ENCODE results near the gene PRDM2. TPM values are rescaled to one million over a fixed set of nuclear protein-coding genes. Genes with fewer than 3 reads are reported as not detected.
A peak's percentile ranks its signal among the peaks of the same experiment; 100 is the strongest.

PRDM2 gene
- total and polyA plus RNA-seq, 4 donors, result 16.1 to 52.0 (median 28.5) TPM

GRCh38 chr1:13748610-13749505 is 48.9 kb downstream of the PRDM2 start:
- Histone ChIP-seq H3K27ac (ENCODE audit: low read depth in 1 of 2, low read length in 1 of 2) (peak overlapping the region; percentile 97), H3K9me3 (ENCODE audit: control insufficient read depth in 4 of 4, insufficient read depth in 3 of 4, low read length in 3 of 4) (no peaks in the 10 kb centered on the region), H3K4me1 (ENCODE audit: control insufficient read depth in 5 of 5, insufficient read depth in 5 of 5, low read length in 5 of 5) (peaks cover 0 to 33% (median 11%) of the 10 kb centered on the region in 5 donors), H3K36me3 (ENCODE audit: control insufficient read depth in 4 of 4, insufficient read depth in 4 of 4, low read length in 4 of 4) (peaks cover 0 to 9% (median 4%) of the 10 kb centered on the region in 4 donors), H3K27me3 (ENCODE audit: control insufficient read depth in 3 of 3, insufficient read depth in 3 of 3, low read length in 2 of 3) (no peaks in the 10 kb centered on the region), H3K9ac (ENCODE audit: insufficient read depth in 1 of 2, low read length in 2 of 2) (peak overlapping the region in 1 of 2 donors; percentile 78), H3K4me3 (peak overlapping the region; percentile 27)
- 1% methylated on average over 80 to 83 of the region's 83 CpGs for WGBS, 2 donors
- TF ChIP-seq, protein P1, sequence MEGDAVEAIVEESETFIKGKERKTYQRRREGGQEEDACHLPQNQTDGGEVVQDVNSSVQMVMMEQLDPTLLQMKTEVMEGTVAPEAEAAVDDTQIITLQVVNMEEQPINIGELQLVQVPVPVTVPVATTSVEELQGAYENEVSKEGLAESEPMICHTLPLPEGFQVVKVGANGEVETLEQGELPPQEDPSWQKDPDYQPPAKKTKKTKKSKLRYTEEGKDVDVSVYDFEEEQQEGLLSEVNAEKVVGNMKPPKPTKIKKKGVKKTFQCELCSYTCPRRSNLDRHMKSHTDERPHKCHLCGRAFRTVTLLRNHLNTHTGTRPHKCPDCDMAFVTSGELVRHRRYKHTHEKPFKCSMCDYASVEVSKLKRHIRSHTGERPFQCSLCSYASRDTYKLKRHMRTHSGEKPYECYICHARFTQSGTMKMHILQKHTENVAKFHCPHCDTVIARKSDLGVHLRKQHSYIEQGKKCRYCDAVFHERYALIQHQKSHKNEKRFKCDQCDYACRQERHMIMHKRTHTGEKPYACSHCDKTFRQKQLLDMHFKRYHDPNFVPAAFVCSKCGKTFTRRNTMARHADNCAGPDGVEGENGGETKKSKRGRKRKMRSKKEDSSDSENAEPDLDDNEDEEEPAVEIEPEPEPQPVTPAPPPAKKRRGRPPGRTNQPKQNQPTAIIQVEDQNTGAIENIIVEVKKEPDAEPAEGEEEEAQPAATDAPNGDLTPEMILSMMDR (IDR thresholded peaks at IDR 0.05; ENCODE audit: control extremely low read depth, extremely low read depth), result no peak
- ATAC-seq (ENCODE audit: insufficient read depth, low FRiP score) (peak; percentile 94), DNase-seq (peak; percentile 98)

DNA sequence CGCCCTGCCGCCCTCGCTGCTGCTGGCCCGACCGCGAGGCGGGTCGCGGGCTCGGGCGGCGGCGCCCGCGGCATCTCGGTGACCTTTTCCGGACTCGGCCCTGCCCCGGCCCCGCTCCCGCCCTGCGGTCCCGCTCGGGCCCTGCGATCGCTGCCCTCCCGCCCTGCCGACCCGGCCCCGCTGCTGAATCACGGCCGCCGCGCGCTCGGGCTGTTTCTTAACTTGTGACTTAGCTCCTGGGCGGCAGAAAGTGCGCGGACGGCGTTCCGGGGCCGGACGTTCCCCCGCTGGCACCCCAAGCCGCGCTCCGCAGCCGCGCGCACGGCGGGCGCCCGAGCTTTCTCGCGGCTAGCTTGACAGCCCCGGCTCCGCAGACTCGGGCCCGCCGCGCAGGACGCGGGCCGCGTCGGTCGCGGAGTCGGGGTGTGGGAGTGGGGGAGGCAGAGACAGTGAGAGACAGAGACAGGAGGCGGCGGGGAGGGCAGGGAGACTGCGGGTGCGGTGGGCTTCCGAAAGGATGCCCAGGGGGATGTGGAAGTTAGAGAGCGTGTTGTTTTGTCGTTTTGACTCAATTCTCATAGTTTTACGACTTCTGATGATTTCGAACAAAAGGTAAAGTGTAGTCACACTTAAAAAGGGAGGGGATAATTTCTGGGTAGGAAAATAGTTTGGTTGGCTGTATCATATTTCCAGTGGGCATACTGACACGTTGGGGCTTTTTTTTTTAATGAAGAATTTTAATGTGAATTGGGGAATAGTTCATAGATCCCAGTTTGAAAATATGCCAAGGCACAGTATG is 49.8 kb downstream of the PRDM2 start:
- Histone ChIP-seq H3K4me3 (peak overlapping the region; percentile 85), H3K27ac (ENCODE audit: low read depth in 1 of 2, low read length in 1 of 2) (peak overlapping the region; percentile 97), H3K9ac (ENCODE audit: insufficient read depth in 1 of 2, low read length in 2 of 2) (peak overlapping the region; percentile 63 to 82), H3K9me3 (ENCODE audit: control insufficient read depth in 4 of 4, insufficient read depth in 3 of 4, low read length in 3 of 4) (no peaks in the 10 kb centered on the region), H3K27me3 (ENCODE audit: control insufficient read depth in 3 of 3, insufficient read depth in 3 of 3, low read length in 2 of 3) (no peaks in the 10 kb centered on the region), H3K4me1 (ENCODE audit: control insufficient read depth in 5 of 5, insufficient read depth in 5 of 5, low read length in 5 of 5) (peaks cover 0 to 33% (median 11%) of the 10 kb centered on the region in 5 donors), H3K36me3 (ENCODE audit: control insufficient read depth in 4 of 4, insufficient read depth in 4 of 4, low read length in 4 of 4) (peaks cover 2 to 6% (median 3%) of the 10 kb centered on the region in 4 donors)
- 0 to 1% methylated on average over 56 to 81 of the region's 81 CpGs for WGBS, 2 donors
- ATAC-seq (ENCODE audit: insufficient read depth, low FRiP score), result peak; percentile 56
- DNase-seq, result peak; percentile 58 to 68 (median 67)
- TF ChIP-seq, protein P1 (IDR thresholded peaks at IDR 0.05; ENCODE audit: control extremely low read depth, extremely low read depth), result no peak

DNA sequence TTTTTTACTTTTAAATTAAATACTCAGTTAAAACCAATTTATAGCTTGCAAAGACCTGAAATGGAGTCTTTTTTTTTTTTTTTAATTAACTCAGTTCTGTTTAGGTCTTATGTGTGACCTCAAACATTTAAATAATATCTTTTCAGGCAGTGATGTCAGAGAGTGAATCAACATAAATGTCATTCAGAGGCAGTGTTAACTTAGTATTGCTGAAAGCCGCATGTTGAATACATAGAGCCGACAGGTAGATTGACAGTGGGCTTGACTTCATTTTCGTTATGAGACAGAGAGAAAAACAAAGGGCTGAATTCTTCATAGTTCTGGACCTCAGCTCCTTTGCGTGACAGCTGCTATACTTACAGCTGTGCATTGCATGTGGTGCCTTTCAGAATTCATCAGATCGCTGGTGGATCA is 51.5 kb downstream of the PRDM2 start:
- ATAC-seq (ENCODE audit: insufficient read depth, low FRiP score), result no peak
- WGBS, 2 donors, result 83 to 90% methylated on average over 5 of the region's 5 CpGs
- peak in 1 of 3 donors; percentile 10 for DNase-seq
- no peaks in the 10 kb centered on the region for H3K9me3 ChIP-seq (ENCODE audit: control insufficient read depth in 4 of 4, insufficient read depth in 3 of 4, low read length in 3 of 4)
- H3K4me1 ChIP-seq (ENCODE audit: control insufficient read depth in 5 of 5, insufficient read depth in 5 of 5, low read length in 5 of 5), result peaks cover 0 to 33% (median 11%) of the 10 kb centered on the region in 5 donors
- H3K27me3 ChIP-seq (ENCODE audit: control insufficient read depth in 3 of 3, insufficient read depth in 3 of 3, low read length in 2 of 3), result no peaks in the 10 kb centered on the region
- H3K36me3 ChIP-seq (ENCODE audit: control insufficient read depth in 4 of 4, insufficient read depth in 4 of 4, low read length in 4 of 4), result peaks cover 2 to 6% (median 3%) of the 10 kb centered on the region in 4 donors
- peak overlapping the region in 1 of 2 donors; percentile 31 for H3K9ac ChIP-seq (ENCODE audit: insufficient read depth in 1 of 2, low read length in 2 of 2)
- H3K27ac ChIP-seq (ENCODE audit: low read depth in 1 of 2, low read length in 1 of 2), result no peak overlapping the region
- TF ChIP-seq, protein P1 (IDR thresholded peaks at IDR 0.05; ENCODE audit: control extremely low read depth, extremely low read depth), result no peak
- H3K4me3 ChIP-seq, result no peak overlapping the region
